ENCODE measurements around the gene RBBP8.
"Not testable (repeated sequence)": the region's sequence is repeated elsewhere in the genome, so short reads cannot be mapped to it uniquely, and the experiment has no call there.

The RBBP8 gene

DNA sequence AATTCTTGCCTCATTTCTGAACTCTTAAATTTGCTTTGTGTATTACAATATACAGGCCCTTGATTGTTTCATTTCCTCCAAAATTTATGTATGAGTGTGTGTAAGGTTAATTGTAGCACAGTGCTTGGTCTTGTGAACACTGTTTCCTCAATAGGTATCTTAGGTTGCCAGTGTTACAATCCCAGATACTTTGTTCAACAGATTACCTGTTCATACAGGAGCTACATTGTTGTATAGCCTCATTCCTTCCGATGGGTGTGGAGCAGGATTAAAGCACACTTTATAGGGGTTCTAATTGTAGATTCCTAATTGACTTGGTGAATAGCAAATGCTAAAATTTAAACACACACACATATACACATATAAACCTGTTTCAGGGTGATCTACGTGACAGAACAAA, 10.7 kb downstream of the RBBP8 start:
- no peak for DNase-seq (ENCODE audit: low read depth, low spot score)

DNA sequence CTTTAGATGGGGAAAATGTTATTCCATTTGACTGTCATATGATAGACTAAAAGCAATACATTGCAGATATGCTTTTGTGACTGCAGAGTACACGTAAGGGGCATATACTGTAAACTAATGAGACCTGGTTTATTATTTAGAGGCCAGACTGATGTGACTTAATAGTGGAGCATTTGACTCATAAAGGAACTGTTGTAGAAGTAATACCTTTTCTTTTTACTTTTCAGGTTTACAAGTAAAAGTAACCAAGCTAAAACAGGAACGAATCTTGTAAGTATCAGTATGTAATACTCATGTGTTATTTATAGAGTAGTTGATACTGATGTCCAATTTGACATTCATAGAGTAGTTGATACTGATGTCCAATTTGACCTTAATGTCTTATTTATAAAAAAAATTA, 13.1 kb downstream of the RBBP8 start:
- no peak for DNase-seq (ENCODE audit: low read depth, low spot score)

DNA sequence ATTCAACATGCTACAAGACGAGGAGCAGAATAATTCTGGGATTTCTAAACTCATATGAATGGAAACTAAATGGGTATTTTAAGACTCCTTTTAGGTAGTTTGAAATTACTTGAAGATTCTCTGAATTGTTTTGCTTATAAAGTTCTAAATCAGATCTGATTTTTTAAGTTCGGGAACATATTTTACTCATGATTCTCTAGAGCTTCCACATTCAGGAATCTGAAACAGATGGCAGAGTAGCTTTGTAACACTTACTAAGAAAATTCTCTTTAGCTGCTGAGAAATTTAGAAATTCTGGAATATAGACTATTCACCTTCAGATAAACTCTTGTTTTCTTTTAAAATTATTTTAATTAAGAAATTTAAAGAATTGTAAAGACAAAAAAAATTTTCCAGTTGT, 13.7 kb downstream of the RBBP8 start:
- no peak for DNase-seq (ENCODE audit: low read depth, low spot score)

DNA sequence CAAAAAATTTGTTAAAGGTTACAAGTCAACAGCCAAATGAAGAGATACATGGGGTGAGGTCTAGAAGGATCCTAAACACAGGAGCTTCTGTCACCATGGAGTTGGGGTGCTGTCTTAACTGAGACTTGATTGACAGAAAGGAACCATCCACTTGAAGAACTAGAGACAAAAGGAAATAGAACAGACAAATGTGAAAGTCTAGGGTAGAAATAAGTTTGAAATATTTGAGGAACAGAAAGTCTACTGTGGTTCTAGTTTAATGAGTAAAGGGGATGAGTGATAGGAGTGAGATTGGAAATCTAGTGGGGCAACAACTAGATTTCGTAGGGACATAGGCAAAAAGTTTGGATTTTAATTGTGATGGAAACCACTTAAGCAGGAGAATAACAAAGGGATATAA, 18.7 kb downstream of the RBBP8 start:
- DNase-seq (ENCODE audit: low read depth, low spot score), result no peak

DNA sequence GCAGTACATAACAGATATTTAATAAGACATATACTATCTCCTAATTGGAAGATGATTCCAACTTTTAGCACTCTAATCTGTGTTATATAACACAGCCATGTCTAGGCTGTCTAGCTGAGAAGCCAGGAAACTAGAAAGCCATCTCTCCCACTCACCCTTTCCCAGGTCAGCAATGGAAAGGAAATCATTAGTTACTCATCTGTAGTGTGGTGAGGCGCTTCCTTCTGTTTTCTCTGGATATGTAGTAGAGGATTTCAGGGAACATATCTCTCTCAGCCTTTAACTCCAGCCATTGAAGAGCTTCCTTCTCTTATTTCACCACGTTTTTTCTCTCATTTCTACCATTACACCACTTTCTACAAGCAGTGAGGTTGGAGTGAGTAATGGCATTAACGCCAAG, 19.4 kb downstream of the RBBP8 start:
- no peak for DNase-seq (ENCODE audit: low read depth, low spot score)

DNA sequence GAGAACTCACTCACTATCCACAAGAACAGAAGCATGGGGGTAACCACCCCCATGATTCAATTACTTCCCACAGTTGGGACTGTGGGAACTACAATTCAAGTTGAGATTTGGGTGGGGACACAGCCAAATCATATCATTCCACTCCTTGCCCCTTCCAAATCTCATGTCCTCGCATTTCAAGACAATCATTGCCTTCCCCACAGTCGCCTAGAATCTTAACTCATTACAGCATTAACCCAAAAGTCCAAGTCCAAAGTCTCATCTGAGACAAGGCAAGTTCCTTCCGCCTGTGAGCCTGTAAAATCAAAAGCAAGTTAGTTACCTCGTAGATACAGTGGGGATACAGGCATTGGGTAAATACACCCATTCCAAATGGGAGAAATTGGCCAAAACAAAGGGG, 20.9 kb downstream of the RBBP8 start:
- DNase-seq (ENCODE audit: low read depth, low spot score), result not testable (repeated sequence)

DNA sequence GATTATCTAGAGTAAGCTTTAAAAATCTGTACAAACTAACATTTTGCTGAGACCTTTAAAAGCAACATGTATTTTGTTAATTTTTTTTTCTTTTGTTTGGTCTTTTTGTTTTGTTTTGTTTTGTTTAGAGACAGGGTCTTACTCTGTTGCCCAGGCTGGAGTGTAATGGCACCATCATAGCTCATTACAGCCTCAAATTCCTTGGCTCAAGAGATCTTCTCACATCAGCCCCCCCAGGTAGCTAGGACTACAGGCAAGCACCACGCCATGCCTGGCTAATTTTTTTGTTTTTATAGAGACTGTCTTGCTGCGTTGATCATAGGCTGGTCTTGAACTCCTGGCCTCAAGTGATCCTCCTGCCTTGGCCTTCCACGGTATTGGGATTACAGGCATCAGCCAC, 23.1 kb downstream of the RBBP8 start:
- no peak for DNase-seq (ENCODE audit: low read depth, low spot score)

DNA sequence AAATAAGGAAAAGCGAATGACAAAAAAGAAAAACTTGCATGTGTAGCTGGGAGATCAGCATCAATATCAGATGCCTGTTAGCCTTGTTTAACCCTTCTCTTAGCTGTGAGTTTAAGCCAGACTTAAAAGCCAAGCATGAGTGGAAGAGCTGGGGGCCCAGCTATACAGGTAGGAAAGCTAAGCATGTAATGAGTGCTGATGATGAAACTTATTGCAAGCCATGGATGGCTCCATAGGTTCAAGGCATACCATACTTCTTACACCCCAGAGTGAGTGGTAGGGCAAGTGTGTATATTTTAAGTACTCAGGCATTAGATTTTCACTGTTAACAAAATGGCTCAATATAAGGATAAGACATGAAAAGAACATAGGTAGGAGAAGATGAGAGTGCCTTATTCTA, 28.0 kb downstream of the RBBP8 start:
- no peak for DNase-seq (ENCODE audit: low read depth, low spot score)

DNA sequence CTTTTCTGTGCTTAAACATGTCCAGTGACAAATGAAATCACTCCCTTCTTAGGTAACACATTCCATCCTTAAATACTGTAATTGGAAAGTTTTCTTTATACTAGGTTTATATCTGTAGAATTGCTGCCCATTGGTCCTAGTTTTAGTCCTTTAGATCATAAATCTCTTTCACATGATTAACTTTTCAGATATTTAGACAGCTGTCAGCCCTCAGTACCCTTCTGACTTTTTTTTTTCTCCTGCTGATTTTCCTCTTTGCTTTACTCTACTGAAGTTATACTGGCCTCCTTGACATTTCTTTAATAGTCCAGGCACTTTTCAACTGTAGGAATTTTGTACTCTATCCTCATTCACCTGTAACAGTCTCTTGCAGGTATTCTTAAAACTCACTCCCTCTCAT, 28.9 kb downstream of the RBBP8 start:
- no peak for DNase-seq (ENCODE audit: low read depth, low spot score)

DNA sequence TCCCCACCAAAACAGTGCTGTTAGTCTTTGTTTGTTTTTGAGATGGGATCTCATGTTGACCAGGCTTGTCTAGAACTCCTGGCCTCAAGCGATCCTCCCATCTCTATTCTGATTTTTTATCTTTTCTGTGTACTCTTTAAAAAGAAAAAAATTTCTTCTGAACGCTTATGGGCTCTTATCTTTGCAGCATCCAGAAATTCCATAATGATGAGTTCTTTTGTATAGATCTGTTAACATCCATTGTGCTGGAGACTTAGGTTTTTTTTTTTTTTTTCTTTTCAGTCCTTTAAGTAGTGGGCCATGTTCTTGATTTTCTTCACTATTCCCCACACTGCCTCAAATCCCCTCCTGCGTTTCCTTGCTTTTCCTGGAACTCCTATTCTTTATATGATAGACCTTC, 31.0 kb downstream of the RBBP8 start:
- no peak for DNase-seq (ENCODE audit: low read depth, low spot score)

DNA sequence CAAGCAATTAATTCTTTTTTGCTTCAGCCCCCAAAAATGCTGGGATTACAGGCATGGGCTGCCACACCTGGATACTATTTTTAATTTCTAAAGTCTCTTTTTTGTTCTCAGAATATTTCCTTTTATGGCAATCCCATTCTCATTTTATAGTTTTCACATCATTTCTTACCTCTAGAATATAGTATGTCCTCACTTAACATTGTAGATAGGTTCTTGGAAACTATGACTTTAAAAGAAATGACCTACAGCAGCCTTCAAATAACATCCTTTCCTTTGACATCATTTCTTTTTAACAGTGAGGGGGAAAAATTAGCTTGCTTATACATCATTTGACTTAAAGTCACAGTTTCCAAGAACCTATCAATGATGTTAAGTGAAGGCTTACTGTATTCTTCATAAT, 31.6 kb downstream of the RBBP8 start:
- DNase-seq (ENCODE audit: low read depth, low spot score), result no peak

DNA sequence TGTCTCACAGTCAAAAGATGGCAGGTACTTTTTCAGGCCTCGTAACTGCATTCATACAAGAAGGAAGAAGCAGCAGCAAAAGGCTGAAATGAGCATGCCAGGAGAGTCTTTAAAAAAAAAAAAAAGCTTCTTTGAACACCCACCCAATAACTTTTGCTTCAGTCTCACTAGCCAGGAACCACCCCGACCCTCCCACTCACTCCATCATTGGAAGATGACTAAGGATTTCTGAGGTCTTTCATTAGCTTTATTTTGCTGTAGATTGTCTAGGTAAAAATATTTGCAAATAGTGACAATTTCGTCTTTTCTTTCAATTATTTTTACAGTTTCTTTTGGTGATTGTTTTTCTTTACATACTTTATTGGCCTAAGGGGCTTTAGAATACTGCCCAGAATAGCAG, 37.9 kb downstream of the RBBP8 start:
- no peak for DNase-seq (ENCODE audit: low read depth, low spot score)

DNA sequence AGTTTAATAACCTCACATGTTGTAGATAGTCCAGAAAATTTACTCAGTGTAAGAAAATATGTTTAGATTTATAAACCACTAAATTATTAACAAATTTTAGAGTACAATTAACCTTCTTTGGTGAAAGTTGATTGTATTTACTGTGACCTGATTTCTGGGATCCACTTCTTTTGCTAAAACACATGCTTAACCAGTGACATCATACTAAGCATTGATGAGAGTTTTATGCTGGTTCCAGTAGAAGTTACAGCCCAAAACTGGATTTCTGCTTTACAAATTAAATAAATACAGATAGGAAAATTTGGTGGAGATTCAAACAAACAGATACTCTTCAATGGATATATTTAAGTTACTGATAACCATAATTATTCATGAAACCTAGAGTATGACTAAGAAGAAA, 40.9 kb downstream of the RBBP8 start:
- DNase-seq (ENCODE audit: low read depth, low spot score), result no peak

DNA sequence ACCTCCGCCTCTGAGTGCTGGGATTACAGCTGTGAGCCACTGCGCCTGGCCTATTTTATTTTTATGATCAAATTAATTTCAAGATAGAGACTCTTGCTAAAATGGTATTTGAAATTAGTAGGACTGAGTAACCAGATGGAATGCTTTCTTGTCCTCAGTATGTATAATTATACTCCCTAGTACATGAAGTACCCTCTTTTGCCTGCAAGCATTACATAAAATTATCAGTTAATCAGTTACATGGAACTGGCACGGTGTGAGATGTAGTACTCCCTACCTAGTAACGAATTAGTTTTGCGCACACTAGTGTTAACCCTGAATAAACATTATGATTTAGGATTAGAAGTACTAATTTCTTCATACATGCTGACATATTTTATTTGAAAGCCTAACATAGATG, 41.6 kb downstream of the RBBP8 start:
- no peak for DNase-seq (ENCODE audit: low read depth, low spot score)

DNA sequence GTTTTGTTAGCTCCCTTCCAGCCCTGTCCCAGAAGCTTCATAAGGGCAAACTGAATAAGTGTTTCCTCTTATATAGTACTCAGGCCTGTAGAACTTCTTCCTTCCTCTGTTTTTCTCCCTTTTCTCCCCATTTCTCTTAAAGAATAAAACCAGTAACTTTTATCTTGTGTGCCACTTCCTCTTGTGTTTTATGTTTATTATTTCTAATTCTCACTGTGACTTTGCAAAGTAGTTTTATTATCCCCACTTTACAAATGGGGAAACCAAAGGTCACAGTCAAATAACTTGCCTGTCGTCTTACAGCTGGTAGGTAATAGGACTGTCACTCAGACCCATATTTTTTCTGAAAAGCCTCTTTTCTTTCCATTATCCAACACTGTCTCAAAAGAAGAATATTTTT, 42.4 kb downstream of the RBBP8 start:
- no peak for DNase-seq (ENCODE audit: low read depth, low spot score)

DNA sequence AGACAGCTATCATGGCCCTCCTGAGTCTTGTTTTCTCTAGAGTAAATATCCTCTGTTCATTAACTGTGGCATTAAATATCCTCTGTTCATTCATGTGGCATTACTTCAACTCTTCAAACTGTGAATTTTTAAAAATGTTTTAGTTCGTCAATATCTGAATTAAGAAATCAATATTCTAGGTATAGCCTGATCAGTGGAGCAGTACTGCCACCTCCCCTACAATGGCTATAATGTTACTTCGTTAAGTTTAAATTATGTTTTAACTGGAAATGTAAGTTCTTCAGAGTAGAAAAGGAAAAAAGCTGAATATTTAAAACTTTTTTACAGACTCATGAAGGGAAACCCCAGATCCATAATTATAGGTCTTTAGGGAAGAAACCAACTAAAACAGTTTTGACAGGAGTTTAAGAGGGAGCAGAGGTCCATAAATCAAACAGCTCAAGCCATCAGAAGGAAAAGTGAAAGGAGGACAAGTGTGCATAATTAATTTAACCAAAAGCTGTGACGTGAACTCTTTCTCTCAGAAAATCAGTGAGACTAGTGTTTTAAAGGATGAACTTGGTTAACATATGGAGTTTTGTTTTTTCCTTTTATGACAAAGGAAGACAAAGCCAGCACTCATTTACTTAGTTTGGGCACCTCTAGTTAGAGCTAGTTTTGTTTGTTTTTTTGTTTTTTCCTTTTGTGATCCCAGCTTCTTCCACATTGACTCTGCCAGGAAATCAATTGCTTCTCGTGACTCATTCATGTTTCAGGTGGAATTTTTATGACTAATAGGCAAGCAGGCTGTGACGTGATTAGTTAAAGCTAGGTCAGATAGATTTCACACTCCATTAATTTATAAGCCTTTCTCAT, 44.9 kb downstream of the RBBP8 start:
- DNase-seq (ENCODE audit: low read depth, low spot score), result peak; percentile 10

DNA sequence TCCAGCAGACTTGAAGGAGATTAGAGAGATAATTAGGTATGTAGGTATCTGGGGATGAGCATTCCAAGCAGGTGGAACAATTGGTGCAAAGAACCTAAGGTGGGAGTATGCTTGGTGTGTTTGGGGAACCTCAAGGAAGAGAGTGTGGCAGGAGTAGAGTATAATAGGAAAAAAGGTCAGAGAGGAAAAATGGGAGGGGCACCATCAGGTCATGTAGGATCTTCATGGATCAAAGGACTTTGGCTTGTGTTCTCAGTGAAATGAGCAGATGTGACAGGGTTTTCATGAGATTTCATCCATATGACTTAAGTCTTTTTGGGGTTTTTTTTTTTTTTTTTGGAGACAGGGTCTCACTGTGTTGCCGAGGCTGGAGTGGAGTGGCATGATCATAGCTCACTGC, 47.3 kb downstream of the RBBP8 start:
- DNase-seq (ENCODE audit: low read depth, low spot score), result no peak

DNA sequence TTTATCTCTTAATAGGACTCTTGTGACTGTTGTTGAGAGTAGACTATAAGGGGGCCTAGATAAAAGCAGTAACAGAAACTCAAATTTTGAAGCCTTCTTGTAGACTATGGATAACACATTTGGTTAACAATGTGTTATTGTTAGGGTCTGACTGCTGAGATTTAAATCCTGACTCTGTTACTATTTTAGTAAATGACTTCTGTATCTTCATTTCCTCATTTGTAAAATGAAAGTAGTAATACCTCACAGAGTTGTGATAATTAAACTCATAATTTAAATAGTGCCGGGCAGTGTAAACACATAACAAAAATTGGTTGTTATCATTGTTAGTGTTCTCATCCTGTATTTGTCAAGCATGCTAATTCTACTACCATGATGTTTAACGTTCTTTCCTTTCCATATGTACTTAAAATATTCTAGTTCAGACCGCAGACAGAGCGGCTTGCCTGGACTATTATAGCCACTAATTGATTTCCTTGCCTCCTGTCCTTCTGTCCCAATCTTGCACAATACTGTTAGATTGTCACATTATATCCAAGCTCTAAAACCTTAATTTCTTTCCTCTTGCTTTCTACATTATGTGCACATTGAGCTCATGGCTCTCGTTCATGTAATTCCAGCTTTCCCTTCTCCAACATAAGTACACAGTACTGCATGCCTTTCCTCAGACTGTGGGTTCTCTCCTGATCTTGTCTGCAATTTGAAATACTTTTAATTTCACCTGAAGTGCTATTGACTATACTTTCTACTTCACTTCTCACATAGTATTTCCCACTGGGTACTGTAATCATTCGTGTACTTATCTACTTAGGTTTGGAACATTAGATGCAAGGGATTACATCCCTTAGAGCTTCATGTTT, 48.4 kb downstream of the RBBP8 start:
- DNase-seq (ENCODE audit: low read depth, low spot score), result no peak

DNA sequence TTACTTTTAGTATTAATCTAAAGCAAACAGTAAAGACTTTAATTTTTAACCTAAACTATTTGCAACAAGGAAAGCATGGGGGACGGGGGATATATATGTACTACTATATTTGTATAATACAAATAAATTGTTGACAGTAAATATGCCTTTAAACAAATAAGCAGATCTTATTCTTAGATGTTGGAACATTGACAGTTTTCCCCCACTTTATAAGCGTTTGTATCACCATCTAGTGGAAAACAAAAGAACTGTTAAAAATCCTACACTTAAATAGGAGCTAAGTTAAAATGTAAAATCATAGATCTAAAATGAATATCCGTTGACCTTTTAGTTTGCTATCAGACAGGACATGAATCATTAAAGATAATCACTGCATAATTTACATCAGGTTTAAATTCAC, 50.0 kb downstream of the RBBP8 start:
- DNase-seq (ENCODE audit: low read depth, low spot score), result peak; percentile 24

DNA sequence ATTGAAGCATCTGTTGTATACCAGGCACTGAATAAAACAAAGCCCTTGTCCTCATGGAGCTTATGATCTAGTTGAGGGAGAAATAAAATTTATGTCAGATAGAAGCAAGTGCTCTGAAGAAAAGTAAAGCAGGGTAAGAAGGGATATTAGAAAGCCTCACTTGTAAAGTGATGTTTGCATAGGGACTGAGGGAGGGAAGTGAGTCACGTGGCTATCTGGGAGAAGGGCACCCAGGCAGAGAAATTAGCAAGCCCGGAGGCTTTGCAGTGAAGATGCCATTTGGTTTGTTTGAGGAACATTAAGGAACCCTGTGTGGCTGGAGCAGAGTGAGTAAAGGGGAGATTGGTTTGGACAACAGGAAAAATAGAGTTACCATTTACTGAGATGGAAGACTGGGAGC, 52.1 kb downstream of the RBBP8 start:
- no peak for DNase-seq (ENCODE audit: low read depth, low spot score)

DNA sequence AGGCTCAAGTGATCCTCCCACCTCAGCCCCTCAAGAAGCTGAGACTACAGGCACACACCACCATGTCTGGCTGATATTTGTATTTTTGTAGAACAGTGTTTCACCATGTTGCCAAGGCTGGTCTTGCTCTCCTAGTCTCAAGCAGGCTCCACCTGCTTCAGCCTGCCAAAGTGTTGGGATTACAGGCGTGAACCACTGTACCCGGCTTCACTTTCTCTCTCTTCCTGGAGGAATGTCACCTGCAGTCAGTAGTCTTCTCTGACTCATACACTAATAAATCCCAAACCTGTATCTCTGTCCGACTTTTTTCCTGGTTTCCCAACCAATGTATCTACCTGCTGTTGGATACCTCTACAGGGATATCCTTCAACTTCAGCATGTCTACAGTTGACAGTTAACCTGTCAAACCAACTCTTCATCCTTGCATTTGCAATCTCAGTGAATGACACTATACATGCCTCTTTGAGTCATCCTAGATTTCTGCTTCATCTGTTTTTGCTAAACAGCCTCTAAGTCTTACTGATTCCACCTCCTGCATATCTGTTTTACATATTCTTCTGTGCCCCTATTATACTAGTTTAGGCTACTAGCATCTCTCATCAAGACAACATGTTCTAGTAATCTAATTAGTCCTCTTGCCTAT, 54.5 kb downstream of the RBBP8 start:
- no peak for DNase-seq (ENCODE audit: low read depth, low spot score)

DNA sequence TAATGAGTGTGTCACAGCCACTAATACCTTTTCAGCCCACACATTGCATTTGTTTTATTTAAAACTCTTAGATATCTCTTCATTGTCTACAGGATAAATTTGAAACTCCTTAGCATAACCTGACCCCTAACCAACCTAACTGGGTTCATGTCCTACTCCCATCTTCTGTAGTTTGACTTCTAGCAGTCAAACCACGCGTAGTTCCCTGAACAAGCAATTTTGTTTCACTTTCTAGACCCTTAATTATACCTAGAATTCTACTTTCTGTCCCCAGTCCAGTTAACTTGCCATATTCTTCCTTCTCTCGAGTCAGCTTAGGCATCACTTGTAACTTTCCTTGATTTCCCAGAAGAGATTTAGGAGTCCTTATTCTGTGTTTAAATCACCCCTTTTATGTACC, 55.1 kb downstream of the RBBP8 start:
- no peak for DNase-seq (ENCODE audit: low read depth, low spot score)

DNA sequence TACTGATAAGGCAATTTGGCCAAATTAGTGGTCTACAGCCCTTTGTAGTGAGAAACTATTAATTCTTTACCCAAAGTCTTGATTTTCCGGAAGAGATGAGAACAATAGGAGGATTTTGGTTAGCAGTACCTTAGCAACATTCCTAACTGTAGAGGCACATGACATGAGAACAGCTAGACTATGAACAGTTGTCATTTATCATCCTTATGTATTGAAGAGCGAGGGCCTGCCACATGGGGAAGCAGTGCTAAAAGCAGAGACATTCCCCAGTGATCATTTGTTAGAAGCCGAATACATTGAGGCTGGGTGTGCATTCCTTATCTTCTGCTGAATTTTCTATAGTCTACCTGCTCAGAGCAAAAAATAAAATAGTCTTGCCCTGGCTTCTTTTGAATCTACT, 65.2 kb downstream of the RBBP8 start:
- DNase-seq (ENCODE audit: low read depth, low spot score), result no peak

Measured in smooth muscle cell of the brain vasculature (primary cell).